CD4-positive, CD25-positive, alpha-beta regulatory T cell (primary cell): Measurements from ENCODE around the gene HUS1B. TPM values are rescaled to one million over a fixed set of nuclear protein-coding genes. Genes with fewer than 3 reads are reported as not detected.
A peak's percentile ranks its signal among the peaks of the same experiment; 100 is the strongest.
"Not testable (repeated sequence)": the region's sequence is repeated elsewhere in the genome, so short reads cannot be mapped to it uniquely, and the experiment has no call there.

Source experiments
- ATAC-seq, 2 donors: fragments of 150-1000 bp; cut with Tn5 transposase; one replicate each; pipeline ENCODE4 v1.10.0; 2021; ENCODE audit warnings: low read depth in 2 of 2, moderate number of reproducible peaks in 2 of 2, moderate library complexity in 1 of 2
- DNase-seq, 3 donors: peaks; one replicate each; pipeline versions ENCODE4 v3.0.0 to v3.0.0-alpha.2; 2012 to 2022; ENCODE audit warnings: mixed read lengths in 1 of 3
- H3K27ac ChIP-seq: one replicate; pipeline ENCODE4 v1.7.0; 2013; ENCODE audit warnings: mild to moderate bottlenecking, low read length; ENCODE audit not compliant: insufficient read depth, poor library complexity, severe bottlenecking
- H3K27me3 ChIP-seq: one replicate; pipeline ENCODE4 v1.7.0; 2013; ENCODE audit warnings: low read length; ENCODE audit not compliant: control insufficient read depth, insufficient read depth
- H3K36me3 ChIP-seq: one replicate; pipeline ENCODE4 v1.7.0; 2013; ENCODE audit warnings: mild to moderate bottlenecking, low read length, moderate library complexity; ENCODE audit not compliant: control insufficient read depth, insufficient read depth
- H3K4me1 ChIP-seq: 2 replicates; pipeline ENCODE4 v1.7.0; 2013; ENCODE audit warnings: mild to moderate bottlenecking, low read length; ENCODE audit not compliant: insufficient read depth, control insufficient read depth, poor library complexity, severe bottlenecking
- H3K4me3 ChIP-seq: one replicate; pipeline ENCODE4 v1.7.0; 2013; ENCODE audit warnings: low read depth, mild to moderate bottlenecking, low read length, moderate library complexity
- H3K9me3 ChIP-seq, 2 experiments: 1 replicate in 1 of 2; 2 replicates in 1 of 2; pipeline ENCODE4 v1.7.0; 2013; ENCODE audit warnings: low read length in 2 of 2, mild to moderate bottlenecking in 1 of 2, moderate library complexity in 1 of 2; ENCODE audit not compliant: control insufficient read depth in 2 of 2
- H3K27ac Mint-ChIP-seq, 3 donors: one replicate each; pipeline ENCODE4 v1.8.0; 2020 to 2022; ENCODE audit warnings: mild to moderate bottlenecking in 3 of 3, mixed read lengths in 3 of 3, moderate library complexity in 2 of 3
- H3K27me3 Mint-ChIP-seq: one replicate; pipeline ENCODE4 v1.8.0; 2022; ENCODE audit warnings: mild to moderate bottlenecking, mixed read lengths
- H3K36me3 Mint-ChIP-seq: one replicate; pipeline ENCODE4 v1.8.0; 2020; ENCODE audit warnings: mixed read lengths
- H3K4me1 Mint-ChIP-seq, 4 donors: one replicate each; pipeline ENCODE4 v1.8.0; 2020 to 2022; ENCODE audit warnings: mixed read lengths in 4 of 4, mild to moderate bottlenecking in 1 of 4
- H3K4me3 Mint-ChIP-seq, 4 donors: one replicate each; pipeline ENCODE4 v1.8.0; 2020 to 2022; ENCODE audit warnings: mild to moderate bottlenecking in 4 of 4, mixed read lengths in 4 of 4, moderate library complexity in 3 of 4
- H3K9me3 Mint-ChIP-seq, 7 donors: one replicate each; pipeline ENCODE4 v1.8.0; 2020 to 2022; ENCODE audit warnings: mixed read lengths in 7 of 7, mild to moderate bottlenecking in 3 of 7, moderate library complexity in 2 of 7
- polyA plus RNA-seq, 4 donors: library from polyadenylated mRNA; unstranded; fragments of 300-500 nt; fragmentation: Illumina TruSeq; gene quantifications; one replicate each; pipeline ENCODE4 v1.2.3, GENCODE V29; 2021
- total RNA-seq: library from RNA; stranded (reverse); gene quantifications from one replicate; pipeline ENCODE4 v1.2.3, GENCODE V29; 2022

Gene HUS1B
- total and polyA plus RNA-seq, 5 donors from 2014 or later = 0.83 to 4.8 (median 2.2) TPM

- H3K27ac Mint-ChIP-seq = no peak overlapping the region
Observed at GRCh38 chr6:700490-700889, 43.6 kb upstream of the HUS1B start.

DNA sequence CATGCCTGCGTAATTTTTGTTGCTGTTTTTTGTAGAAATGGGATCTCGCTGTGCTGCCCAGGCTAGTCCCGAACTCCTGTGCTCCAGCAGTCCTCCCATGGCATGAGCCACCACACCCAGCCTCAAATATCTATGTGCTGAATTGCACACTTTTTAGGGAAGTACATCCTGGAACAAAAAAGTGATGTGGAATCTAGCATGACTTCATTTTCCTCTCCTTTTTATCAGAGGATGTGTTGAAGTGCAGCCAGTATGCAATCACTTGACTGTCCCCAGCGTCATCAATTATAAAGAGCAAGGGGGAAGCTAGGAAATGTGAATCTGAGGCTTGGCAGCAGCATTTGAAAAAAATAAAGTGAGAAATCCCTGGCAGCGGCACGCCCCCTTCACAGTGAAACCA, 42.4 kb upstream of the HUS1B start:
- no peak overlapping the region for H3K27ac Mint-ChIP-seq
- H3K4me3 ChIP-seq = no peak overlapping the region
- DNase-seq (no peak), ATAC-seq (no peak)
- no peaks in the 10 kb centered on the region for H3K9me3 Mint-ChIP-seq
- no peak overlapping the region for H3K27ac ChIP-seq
- no peak overlapping the region for H3K4me3 Mint-ChIP-seq
- no peaks in the 10 kb centered on the region for H3K4me1 ChIP-seq
- peaks cover 0 to 5% (median 2%) of the 10 kb centered on the region in 4 donors for H3K4me1 Mint-ChIP-seq
- H3K36me3 Mint-ChIP-seq = no peaks in the 10 kb centered on the region
- H3K36me3 ChIP-seq = no peaks in the 10 kb centered on the region
- no peaks in the 10 kb centered on the region for H3K9me3 ChIP-seq
- H3K27me3 Mint-ChIP-seq = peaks cover 10% of the 10 kb centered on the region
- peaks cover 2% of the 10 kb centered on the region for H3K27me3 ChIP-seq

More at GRCh38 chr6:700490-700889, 43.6 kb upstream of the HUS1B start:
- DNase-seq = no peak
- no peaks in the 10 kb centered on the region for H3K4me1 ChIP-seq
- H3K9me3 ChIP-seq = no peaks in the 10 kb centered on the region
- Mint-ChIP-seq H3K4me1 (peaks cover 0 to 4% (median 2%) of the 10 kb centered on the region in 4 donors), H3K9me3 (no peaks in the 10 kb centered on the region), H3K27me3 (peaks cover 15% of the 10 kb centered on the region), H3K4me3 (no peak overlapping the region), H3K36me3 (no peaks in the 10 kb centered on the region)
- H3K27ac ChIP-seq = no peak overlapping the region
- no peaks in the 10 kb centered on the region for H3K36me3 ChIP-seq
- H3K27me3 ChIP-seq = peaks cover 2% of the 10 kb centered on the region
- ATAC-seq = no peak
- H3K4me3 ChIP-seq = no peak overlapping the region

DNA sequence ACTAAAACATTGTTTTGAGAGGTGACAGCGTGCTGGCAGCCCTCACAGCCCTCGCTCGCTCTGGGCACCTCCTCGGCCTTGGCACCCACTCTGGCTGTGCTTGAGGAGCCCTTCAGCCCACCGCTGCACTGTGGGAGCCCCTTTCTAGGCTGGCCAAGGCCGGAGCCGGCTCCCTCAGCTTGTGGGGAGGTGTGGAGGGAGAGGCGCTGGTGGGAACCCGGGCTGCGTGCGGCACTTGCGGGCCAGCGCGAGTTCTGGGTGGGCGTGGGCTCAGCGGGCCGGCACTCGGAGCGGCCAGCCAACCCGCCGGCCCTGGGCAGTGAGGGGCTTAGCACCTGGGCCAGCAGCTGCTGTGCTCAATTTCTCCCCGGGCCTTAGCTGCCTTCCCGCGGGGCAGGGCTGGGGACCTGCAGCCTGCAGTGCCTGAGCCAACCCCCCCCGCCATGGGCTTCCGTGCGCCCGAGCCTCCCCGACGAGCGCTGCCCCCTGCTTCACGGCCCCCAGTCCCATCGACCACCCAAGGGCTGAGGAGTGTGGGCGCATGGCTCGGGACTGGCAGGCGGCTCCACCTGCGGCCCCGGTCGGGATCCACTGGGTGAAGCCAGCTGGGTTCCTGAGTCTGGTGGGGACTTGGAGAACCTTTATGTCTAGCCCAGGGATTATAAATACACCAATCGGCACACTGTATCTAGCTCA, 37.7 kb upstream of the HUS1B start:
- peak overlapping the region in 2 of 4 donors; percentile 45 to 52 for H3K4me3 Mint-ChIP-seq

GRCh38 chr6:693723-694009, 36.8 kb upstream of the HUS1B start:
- Histone ChIP-seq H3K9me3 (no peaks in the 10 kb centered on the region), H3K27me3 (no peaks in the 10 kb centered on the region), H3K36me3 (peaks cover 17% of the 10 kb centered on the region), H3K4me3 (no peak overlapping the region), H3K4me1 (peaks cover 33% of the 10 kb centered on the region), H3K27ac (no peak overlapping the region)
- H3K27ac Mint-ChIP-seq = no peak overlapping the region
- peaks cover 22 to 30% (median 28%) of the 10 kb centered on the region in 4 donors for H3K4me1 Mint-ChIP-seq
- peaks cover 5% of the 10 kb centered on the region for H3K27me3 Mint-ChIP-seq
- ATAC-seq (no peak), DNase-seq (no peak)
- H3K9me3 Mint-ChIP-seq = no peaks in the 10 kb centered on the region
- H3K36me3 Mint-ChIP-seq = no peaks in the 10 kb centered on the region
- H3K4me3 Mint-ChIP-seq = peak overlapping the region; percentile 75 to 96 (median 95)

More for the DNA sequence above, 37.7 kb upstream of the HUS1B start:
- not testable (repeated sequence) for DNase-seq, H3K4me3 ChIP-seq, H3K27me3 Mint-ChIP-seq, H3K9me3 Mint-ChIP-seq, H3K27ac Mint-ChIP-seq, ATAC-seq, H3K9me3 ChIP-seq, H3K27me3 ChIP-seq, H3K36me3 ChIP-seq, H3K27ac ChIP-seq, H3K36me3 Mint-ChIP-seq
- H3K4me1 Mint-ChIP-seq = peaks cover 17 to 29% (median 27%) of the 10 kb centered on the region in 4 donors
- H3K4me1 ChIP-seq = peaks cover 29% of the 10 kb centered on the region

DNA sequence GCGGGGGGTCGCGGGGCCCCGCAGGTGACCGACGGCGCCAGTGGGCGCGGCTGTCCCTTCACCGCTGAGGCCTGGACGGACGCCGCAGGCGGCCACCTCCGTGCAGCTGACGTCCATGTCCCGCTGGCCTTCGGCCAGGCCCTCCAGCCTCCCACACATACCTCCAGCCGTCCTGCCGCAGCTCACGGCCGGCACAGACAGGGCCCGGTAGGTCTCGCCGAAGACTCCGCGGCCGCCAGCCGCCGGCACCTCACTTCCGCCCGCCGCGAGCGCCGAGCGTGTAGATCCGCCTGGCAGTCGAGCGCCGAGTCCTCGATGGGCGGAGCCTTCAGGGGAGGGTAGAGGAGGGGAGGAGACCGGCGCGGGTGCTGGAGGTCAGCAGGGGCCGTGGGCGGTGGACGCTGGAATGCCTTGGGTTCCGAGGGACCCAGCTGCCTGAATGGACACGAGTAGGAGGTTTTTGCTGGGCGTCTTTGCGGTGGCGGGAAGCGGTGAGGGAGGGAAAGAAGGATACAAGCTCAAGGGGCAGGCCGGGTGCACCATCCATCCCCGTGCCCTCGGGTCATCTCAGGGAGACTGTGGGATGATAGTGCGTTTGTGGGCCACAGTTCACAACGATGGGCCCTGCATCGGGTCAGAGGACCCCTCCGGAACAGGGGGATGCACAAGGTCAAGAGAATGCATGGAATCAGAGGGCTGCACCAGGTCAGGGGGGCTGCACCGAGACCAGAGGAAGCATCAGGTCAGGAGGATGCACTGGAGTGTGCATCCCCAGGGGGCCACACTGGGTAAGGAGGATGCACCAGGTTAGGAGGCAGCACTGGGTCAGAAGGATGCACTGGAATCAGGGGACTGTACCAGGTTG, 36.2 kb upstream of the HUS1B start, which contains the start of gene EXOC2:
TSS of gene EXOC2 (minus strand) at position 282 of the 865 bp plus-strand sequence. CDS start 55,321 bp downstream, outside the sequence.
- H3K27me3 ChIP-seq = no peaks in the 10 kb centered on the region
- H3K9me3 ChIP-seq = no peaks in the 10 kb centered on the region
- ATAC-seq = peak; percentile 81 to 84
- peaks cover 34% of the 10 kb centered on the region for H3K4me1 ChIP-seq
- H3K27ac Mint-ChIP-seq = peak within 1 kb of the TSS; percentile 84 to 97 (median 96)
- no peaks in the 10 kb centered on the region for H3K36me3 Mint-ChIP-seq
- H3K27ac ChIP-seq = peak within 1 kb of the TSS; percentile 92
- peaks cover 5% of the 10 kb centered on the region for H3K27me3 Mint-ChIP-seq
- DNase-seq = peak; percentile 75 to 91 (median 82)
- H3K36me3 ChIP-seq = peaks cover 22% of the 10 kb centered on the region
- H3K4me1 Mint-ChIP-seq = peaks cover 22 to 30% (median 27%) of the 10 kb centered on the region in 4 donors
- H3K9me3 Mint-ChIP-seq = no peaks in the 10 kb centered on the region
- H3K4me3 Mint-ChIP-seq = peak within 1 kb of the TSS; percentile 94 to 96 (median 96)
- H3K4me3 ChIP-seq = peak within 1 kb of the TSS; percentile 77

GRCh38 chr6:692356-692851, 35.5 kb upstream of the HUS1B start:
- no peaks in the 10 kb centered on the region for H3K9me3 ChIP-seq
- peak; percentile 67 to 88 (median 76) for DNase-seq
- H3K4me1 ChIP-seq = peaks cover 34% of the 10 kb centered on the region
- peaks cover 22 to 30% (median 26%) of the 10 kb centered on the region in 4 donors for H3K4me1 Mint-ChIP-seq
- ATAC-seq = peak; percentile 83 to 87
- no peaks in the 10 kb centered on the region for H3K9me3 Mint-ChIP-seq
- peak overlapping the region; percentile 71 to 97 (median 84) for H3K27ac Mint-ChIP-seq
- H3K27me3 ChIP-seq = no peaks in the 10 kb centered on the region
- H3K4me3 ChIP-seq = peak overlapping the region; percentile 77
- H3K4me3 Mint-ChIP-seq = peak overlapping the region; percentile 91 to 96 (median 94)
- H3K27me3 Mint-ChIP-seq = peaks cover 5% of the 10 kb centered on the region
- H3K36me3 ChIP-seq = peaks cover 22% of the 10 kb centered on the region
- H3K36me3 Mint-ChIP-seq = no peaks in the 10 kb centered on the region
- peak overlapping the region; percentile 92 for H3K27ac ChIP-seq

- DNase-seq (no peak), ATAC-seq (no peak)
- H3K9me3 ChIP-seq = no peaks in the 10 kb centered on the region
- Mint-ChIP-seq H3K4me1 (peaks cover 34 to 44% (median 36%) of the 10 kb centered on the region in 4 donors), H3K9me3 (no peaks in the 10 kb centered on the region), H3K36me3 (peaks cover 10% of the 10 kb centered on the region), H3K27me3 (no peaks in the 10 kb centered on the region), H3K27ac (no peak overlapping the region), H3K4me3 (peak overlapping the region in 2 of 4 donors; percentile 39 to 48)
- no peak overlapping the region for H3K27ac ChIP-seq
- peaks cover 22% of the 10 kb centered on the region for H3K36me3 ChIP-seq
- H3K4me1 ChIP-seq = peaks cover 49% of the 10 kb centered on the region
- H3K27me3 ChIP-seq = no peaks in the 10 kb centered on the region
- no peak overlapping the region for H3K4me3 ChIP-seq
Observed at GRCh38 chr6:689223-689622, 32.3 kb upstream of the HUS1B start.
